Epidermal melanocyte (primary cell): ENCODE data around the gene NAV1.
"Not testable (repeated sequence)": the region's sequence is repeated elsewhere in the genome, so short reads cannot be mapped to it uniquely, and the experiment has no call there.

Source experiments
- DNase-seq: peaks from one replicate; pipeline ENCODE4 v3.0.0; 2011; ENCODE audit warnings: low spot score; ENCODE audit not compliant: insufficient read length

NAV1 gene

GRCh38 chr1:201563941-201564340, 25.0 kb downstream of the NAV1 start:
- DNase-seq, result no peak

GRCh38 chr1:201565024-201565730, 26.2 kb downstream of the NAV1 start:
- peak; percentile 79 for DNase-seq

- no peak for DNase-seq
Measured at GRCh38 chr1:201565771-201566528, 27.0 kb downstream of the NAV1 start.

DNA sequence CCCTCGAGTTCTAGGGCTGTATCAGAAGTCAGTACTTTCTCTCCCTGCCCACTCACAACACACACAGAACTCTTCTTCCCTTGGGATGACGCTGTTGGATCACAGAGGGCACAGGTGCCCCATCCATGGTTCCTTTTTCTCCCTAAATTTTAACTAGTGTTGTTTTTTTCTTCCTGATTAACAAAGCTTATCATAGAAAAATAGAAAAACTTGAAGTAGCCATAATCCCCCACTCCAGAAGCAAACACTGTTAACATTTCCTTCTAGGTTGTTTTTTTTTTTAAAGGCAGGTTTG, 27.5 kb downstream of the NAV1 start:
- no peak for DNase-seq

GRCh38 chr1:201566933-201567801, 28.2 kb downstream of the NAV1 start:
- DNase-seq, result no peak

DNA sequence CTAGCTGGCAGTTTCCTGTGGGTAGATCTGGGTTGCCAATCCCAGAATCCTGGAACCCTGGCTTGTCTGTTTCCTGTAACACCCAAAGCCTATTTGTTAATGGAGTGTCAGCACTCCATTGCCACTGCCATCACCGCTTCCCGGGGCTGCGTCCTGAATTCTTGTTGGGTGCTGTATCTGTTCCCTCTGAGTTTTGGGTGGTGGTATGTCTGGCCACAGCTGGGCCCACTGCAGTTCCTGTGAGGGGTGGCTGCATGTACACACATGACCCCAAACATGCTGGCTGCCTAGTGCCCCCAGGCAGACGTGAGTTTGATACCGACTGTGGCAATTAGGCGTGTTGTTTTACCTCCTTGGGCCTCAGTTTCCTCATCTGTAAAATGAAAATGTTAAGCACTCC, 29.3 kb downstream of the NAV1 start:
- no peak for DNase-seq

DNA sequence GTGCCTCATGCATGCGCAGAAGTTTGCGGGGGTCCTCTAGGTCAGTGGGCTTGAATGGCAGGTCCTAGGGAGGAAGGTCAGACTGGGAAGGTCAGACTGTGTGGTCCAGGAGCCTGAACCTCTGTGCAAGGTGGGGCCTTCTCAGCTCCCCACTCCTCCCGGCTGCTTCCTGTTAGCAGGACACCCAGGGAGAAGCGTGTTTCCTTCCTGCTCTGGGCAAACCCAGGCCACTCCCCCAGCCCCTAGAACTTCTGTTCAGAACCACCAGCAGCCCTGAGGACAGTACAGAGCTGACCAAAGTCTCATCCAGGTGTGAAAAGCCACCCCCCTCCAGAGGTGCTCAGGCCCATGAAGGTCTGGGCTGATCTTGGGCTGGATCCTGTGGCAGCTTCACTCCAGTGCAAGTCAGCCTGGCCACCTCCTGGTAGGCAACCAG, 29.9 kb downstream of the NAV1 start:
- no peak for DNase-seq

DNA sequence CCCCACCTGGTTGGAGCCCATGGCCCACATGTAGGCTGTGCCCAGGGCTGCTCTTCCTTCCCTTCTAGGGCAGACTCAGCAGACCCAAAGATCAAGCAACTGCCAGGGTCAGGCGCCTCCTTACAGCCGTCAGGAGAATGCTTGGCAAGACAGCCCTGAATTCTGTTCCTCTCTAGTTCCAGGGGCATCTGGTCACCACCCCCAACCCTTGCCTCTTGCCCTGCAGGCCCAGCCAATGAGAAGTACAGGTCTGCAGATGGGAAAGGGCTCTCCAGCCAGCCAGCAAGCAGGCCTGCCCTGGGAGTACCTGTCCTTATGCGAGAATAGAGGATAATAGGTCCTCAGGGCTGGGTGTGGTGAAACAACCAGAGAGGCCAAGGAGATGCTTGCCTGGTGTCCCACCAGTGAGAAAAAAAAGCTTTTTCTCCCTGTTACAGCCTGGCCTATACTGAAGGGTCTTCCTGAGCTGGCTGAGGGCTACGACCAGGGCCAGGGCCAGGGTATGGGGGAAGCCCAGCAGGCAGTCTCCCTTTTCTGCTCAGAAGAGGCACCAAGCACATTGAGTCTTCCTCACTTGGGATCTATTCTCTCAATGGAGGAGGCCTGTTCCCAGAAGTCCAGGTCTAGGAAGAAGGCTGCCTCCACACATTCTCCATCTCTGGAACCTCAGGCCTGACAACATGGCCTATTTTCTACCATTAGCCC, 31.4 kb downstream of the NAV1 start:
- DNase-seq, result no peak

DNA sequence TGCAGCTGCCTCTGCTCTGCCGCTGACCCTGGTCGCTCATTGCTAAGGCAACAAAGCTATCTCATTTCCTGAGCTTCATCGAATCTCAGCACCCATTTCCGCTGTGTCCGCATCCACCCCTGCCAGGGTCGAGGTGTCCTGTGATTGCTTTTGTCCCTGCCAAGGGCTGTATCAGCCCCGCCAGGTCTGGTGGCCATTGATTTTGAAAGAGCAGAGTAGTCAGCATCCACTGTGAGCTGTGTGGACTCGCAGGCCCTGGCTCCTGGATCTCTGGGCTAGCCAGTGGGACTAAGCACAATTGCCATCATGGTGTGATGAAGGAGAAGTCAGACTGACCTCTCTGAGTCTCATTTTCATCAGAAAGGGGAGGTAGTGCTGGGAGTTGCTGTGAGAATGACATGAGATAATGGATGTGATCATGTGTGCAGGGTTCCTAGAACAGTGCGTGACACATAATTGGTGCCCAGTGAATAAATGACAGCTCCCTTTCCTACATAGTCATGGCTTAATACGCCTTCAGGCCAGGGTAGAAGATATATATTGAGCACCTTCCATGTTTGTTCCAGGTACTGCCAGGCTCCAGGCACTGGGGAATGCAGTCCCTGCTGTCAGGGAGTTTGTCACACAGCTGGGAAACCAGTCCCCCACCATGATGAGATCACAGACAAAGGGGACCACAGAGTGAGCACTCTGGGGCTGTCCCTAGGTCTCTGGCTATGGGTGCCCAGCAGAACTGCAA, 32.1 kb downstream of the NAV1 start:
- DNase-seq, result no peak

GRCh38 chr1:201573030-201573429, 34.1 kb downstream of the NAV1 start:
- DNase-seq, result no peak

DNA sequence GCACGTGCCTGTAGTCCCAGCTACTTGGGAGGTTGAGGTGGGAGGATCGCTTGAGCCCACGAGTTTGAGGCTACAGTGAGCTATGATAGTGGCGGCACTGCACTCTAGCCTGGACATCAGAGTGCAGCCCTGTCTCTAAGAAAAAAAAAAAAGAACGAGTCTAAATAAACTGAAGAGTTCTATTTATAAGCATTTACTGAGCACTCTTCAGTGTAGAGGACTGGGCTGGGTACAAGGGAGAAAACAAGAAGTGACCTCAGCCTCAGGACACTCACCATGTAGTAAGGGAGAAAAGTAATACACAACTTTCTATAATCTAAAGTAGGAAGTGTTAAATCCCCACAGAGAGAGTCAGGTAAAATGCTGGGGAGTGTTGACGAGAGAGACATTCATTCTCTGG, 35.0 kb downstream of the NAV1 start:
- DNase-seq, result no peak

GRCh38 chr1:201575912-201576311, 37.0 kb downstream of the NAV1 start:
- no peak for DNase-seq

DNA sequence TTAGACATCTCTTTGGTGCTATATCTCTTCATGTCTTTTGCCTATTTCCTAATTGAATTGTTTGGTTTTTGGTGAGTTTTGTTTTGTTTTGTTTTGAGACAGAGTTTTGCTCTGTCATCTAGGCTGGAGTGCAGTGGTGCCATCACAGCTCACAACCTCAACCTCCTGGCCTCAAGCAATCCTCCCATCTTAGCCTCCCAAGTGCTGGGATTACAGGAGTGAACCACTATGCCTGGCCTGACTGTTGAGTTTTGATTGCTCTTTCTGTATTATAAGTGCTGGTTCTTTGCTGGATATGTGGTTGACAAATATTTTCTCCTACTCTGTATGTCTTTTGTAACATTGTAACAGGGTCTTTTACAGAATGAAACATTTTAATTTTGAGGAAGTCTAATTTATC, 38.0 kb downstream of the NAV1 start:
- DNase-seq, result no peak

DNA sequence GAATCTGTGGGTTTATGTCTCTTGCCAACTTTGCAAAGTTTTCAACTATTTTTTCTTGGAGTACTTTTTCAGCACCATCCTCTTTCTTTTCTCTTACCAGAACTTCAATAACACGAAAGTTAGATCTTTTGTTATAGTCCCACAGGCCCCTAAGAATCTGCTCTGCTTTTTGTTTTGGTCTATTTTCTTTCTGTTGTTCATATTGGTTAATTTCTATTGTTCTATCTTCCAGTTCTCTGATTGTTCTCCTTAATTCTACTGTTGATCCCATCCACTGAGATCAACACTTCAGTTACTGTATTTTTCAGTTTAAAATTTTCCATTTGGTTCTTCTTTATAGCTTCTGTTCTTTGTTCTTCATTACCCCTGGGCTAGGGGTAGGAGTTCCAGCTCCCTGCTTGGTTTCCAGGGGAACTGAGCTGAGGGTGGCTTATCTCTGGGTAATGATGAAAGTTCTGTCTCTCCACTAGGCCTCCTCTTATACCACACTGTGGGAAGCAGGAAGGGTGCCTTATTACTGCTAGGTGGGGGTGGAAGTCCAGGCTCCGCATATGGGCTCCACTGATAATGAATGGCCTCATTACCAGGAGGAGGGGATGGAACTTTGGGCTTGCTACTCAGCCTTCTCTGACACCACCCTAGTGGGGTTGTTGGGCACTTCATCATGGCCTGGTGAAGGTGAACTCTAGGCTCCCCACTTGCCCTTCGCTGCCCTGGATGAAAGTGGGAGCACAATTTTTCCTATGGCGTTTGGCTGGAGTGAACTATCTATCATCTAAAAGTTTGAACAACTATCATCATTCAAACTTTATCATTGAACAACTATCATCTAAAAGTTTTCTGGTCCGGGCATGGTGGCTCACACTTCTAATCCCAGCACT, 39.3 kb downstream of the NAV1 start:
- no peak for DNase-seq

GRCh38 chr1:201581371-201581770, 42.4 kb downstream of the NAV1 start:
- not testable (repeated sequence) for DNase-seq

DNA sequence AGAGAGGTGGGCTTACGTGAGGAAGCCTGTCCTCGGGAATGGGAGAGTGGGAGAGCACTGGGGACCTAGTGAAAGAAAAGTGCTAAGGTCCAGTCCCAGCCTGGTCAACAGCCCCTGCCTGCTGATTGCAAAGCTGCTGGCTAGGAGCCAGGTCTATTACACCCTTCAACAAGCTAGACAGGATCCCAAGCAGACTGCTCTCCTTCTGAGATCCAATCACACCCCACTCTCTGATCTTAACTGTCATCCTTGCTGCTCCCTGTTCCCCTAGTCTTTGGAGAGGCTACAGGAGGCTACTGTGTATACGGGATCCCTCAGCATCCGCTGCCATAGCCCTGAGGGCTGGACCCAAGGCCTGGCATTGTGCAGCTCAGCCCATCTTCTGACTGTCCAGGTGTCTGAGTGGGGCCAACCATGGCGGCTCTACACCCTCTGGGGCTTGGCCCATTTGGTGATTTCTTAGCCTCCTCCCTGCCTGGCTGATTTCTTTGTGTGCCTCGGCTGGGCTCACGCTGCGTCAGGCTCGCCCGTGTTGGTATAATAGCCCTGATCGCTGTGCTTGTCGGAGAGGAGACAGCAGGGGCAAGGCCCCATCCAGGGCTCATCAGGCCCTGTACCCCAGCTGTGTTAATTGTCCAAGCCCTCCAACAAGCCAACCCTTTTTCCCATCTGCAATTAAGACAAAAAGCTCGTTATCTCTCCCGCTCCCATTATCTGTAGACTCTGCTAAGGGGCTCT, 43.9 kb downstream of the NAV1 start:
- no peak for DNase-seq

DNA sequence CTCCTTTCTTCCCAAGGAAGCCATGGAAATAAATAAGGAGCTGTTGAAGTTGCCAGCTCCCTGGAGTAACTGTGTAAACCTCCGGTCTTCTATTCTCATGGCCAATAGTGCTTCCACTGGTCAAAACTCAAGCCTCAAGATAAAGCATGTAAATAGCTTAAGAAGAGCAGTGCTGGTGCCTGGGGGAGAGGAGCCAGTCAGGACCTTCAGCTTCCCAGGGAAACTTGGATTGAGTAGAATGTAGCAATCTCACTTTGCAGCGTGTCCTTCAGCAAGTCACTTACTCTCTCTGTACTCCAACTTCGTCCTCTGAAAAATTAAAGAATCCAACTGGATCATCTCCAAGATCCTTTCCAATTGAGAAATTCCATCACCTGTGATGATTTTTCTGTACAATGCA, 44.7 kb downstream of the NAV1 start:
- DNase-seq, result no peak

DNA sequence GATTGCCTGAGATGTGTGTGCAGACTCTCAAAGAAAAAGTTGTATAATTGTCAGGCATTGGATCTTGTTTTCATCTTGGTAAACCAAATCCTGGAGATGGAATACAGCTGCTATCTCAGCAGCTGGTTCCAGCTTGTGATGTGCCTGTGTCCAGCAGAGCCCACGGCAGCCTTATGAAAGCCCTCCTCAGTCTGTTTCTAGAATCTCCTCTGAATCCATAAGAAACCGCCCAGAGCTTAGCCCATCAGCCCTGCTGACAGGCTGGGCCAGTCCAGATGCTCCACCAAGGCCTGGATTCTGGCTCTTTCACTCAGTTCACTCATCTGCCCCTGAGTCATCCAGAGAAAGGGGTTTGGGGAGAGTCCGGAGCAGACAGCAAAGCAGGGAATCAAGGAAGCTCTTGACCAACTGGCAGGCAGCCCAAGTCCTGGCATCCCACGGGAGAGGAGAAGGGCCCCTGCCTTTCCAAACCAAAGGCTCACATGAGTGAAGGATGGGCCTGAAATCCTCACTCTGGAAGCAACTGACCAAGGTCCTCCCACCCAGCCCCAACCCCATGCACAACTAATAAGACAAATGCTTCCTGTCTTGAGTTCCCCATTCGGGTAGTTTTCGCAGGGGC, 45.7 kb downstream of the NAV1 start:
- peak; percentile 56 for DNase-seq

DNA sequence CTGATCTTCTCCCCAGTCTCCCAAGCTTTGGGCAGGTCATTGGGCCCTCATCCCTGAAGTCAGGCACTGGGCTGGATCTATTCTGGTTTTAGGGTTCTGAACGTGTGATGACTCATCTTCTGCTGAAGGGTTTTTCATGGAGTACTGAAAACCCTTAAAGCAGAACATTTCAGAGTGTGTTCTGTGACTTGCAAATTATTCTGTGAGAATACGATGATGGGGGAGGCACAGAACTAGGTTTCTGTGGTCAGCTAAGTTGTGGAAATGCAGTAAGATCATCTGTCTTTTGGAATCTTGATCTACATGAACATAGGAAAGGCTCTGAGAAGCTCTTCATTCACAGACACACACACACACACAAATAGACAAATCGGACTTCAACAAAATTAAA, 46.2 kb downstream of the NAV1 start:
- no peak for DNase-seq
